Immature natural killer cell (primary cell): ENCODE results near the gene RRAGC. TPM values are rescaled to one million over a fixed set of nuclear protein-coding genes. Genes with fewer than 3 reads are reported as not detected.
"Not testable (repeated sequence)": the region's sequence is repeated elsewhere in the genome, so short reads cannot be mapped to it uniquely, and the experiment has no call there.

ENCODE experiments used
- DNase-seq, 3 donors: peaks; one replicate each; pipeline ENCODE4 v3.0.0; 2022; ENCODE audit warnings: mixed read lengths in 1 of 3
- H3K27ac Mint-ChIP-seq, 6 donors: one replicate each; pipeline ENCODE4 v1.8.0; 2020; ENCODE audit warnings: mixed read lengths in 6 of 6, mild to moderate bottlenecking in 5 of 6, inconsistent platforms in 4 of 6, moderate library complexity in 3 of 6
- H3K27me3 Mint-ChIP-seq, 3 donors: one replicate each; pipeline ENCODE4 v1.8.0; 2020 to 2021; ENCODE audit warnings: low read depth in 3 of 3, mild to moderate bottlenecking in 3 of 3, mixed read lengths in 3 of 3, moderate library complexity in 3 of 3, inconsistent platforms in 1 of 3
- H3K36me3 Mint-ChIP-seq, 3 donors: one replicate each; pipeline ENCODE4 v1.8.0; 2020; ENCODE audit warnings: mixed read lengths in 3 of 3, inconsistent platforms in 2 of 3, mild to moderate bottlenecking in 2 of 3
- H3K4me1 Mint-ChIP-seq, 2 donors: one replicate each; pipeline ENCODE4 v1.8.0; 2020; ENCODE audit warnings: inconsistent platforms in 2 of 2, mild to moderate bottlenecking in 2 of 2, mixed read lengths in 2 of 2, moderate library complexity in 1 of 2
- H3K4me3 Mint-ChIP-seq, 5 donors: one replicate each; pipeline ENCODE4 v1.8.0; 2020; ENCODE audit warnings: mild to moderate bottlenecking in 5 of 5, mixed read lengths in 5 of 5, inconsistent platforms in 3 of 5, moderate library complexity in 3 of 5
- H3K9me3 Mint-ChIP-seq, 6 donors: one replicate each; pipeline ENCODE4 v1.8.0; 2020; ENCODE audit warnings: mild to moderate bottlenecking in 6 of 6, mixed read lengths in 6 of 6, inconsistent platforms in 4 of 6, moderate library complexity in 3 of 6
- polyA plus RNA-seq, 3 donors: library from polyadenylated mRNA; unstranded; fragments of 300-500 nt; fragmentation: Illumina TruSeq; gene quantifications; one replicate each; pipeline ENCODE4 v1.2.3, GENCODE V29; 2021

RRAGC gene
- polyA plus RNA-seq, 3 donors from 2014 or later, result 6.3 to 10.3 (median 7.8) TPM

DNA sequence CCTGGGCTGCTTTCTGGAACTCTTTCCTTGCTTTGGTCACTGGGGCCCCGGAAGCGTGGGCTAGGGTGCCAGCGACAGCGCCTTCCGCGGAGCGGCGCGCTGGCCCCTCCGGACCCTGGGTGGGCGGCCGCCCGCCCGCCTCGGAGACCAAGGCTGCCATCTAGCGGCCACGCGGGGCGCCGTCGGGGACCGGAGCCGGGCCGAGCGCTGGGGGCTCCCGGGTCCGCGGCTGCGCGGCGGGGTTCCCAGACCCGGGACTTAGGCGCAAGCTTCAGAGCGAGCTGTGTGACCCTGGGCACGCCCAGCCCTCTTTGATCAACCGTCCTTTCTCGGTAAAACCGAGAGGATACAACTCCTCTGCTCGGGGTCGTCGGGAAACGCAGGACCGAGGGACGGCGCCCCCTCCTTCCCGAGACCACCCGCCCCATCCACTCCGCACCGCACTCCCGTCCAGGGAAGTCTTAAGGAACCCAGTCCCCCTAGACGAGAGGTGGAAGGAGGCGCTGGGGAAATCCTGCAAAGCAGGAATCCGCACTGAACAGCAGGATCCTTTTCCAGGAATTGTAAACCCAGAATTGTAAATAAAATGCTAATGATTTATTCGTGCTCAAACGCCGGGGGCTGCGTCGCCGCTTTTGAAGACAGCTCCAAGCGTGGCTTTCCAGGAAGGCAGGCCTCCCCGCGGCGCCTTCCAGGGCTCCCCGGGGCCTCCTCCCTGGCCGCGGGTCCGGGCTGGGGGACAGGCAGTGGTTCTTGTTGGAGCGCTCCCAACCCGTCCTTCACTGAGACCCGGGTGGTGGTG is 41.2 kb downstream of the RRAGC start:
- H3K27ac Mint-ChIP-seq, result no peak overlapping the region
- peaks cover 0 to 3% (median 0%) of the 10 kb centered on the region in 6 donors for H3K9me3 Mint-ChIP-seq
- DNase-seq, result peak; percentile 18 to 32 (median 19)
- H3K36me3 Mint-ChIP-seq, result peaks cover 0 to 3% (median 0%) of the 10 kb centered on the region in 3 donors
- peaks cover 0 to 10% of the 10 kb centered on the region in 2 donors for H3K4me1 Mint-ChIP-seq
- H3K27me3 Mint-ChIP-seq, result peaks cover 9 to 38% (median 19%) of the 10 kb centered on the region in 3 donors
- H3K4me3 Mint-ChIP-seq, result no peak overlapping the region

DNA sequence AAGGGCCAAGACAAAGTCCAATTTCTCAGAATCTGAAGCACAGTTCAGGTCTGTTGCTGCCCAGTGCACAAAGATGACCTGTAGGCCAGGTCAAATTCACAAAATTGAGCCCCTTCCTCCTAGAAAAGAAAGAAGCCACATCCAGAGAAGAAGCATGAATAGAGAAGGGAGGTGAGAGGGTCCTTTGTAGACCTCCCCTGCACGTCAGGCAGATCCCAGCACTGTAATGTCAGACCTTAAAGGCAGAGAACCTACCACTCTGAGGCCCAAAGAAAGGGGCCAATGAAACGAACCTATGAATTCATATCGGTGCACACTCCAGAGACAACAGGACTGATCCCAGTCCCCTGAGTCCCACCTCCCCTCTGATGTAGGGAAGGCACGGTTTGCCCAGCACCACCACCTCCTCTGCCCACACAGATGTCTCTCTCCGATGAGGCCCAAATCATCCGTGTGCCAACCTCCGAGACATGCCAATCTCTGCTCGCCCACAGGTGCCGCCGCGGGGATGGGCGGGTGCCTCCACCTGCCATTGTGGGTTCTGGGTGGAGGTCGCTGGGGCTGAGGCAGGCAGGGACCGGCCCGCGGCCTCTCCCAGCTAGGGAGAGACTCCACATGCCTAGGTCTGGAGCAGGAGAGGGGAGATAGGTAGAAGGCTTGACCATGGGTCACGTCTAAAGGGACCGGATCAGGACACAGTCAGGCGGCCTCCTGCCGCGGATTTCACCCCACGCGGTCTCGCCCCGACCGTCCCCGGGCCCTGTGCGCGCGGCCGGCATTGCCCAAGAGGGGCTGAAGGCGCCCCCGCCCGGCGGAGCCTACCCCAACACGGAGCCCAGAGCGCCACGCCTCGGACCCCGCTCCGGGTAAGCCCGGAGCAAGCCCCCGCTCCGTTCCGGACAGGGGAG is 42.1 kb downstream of the RRAGC start:
- H3K4me1 Mint-ChIP-seq, result peaks cover 0 to 10% of the 10 kb centered on the region in 2 donors
- peaks cover 9 to 40% (median 19%) of the 10 kb centered on the region in 3 donors for H3K27me3 Mint-ChIP-seq
- no peak for DNase-seq
- H3K9me3 Mint-ChIP-seq, result peaks cover 0 to 3% (median 0%) of the 10 kb centered on the region in 6 donors
- H3K27ac Mint-ChIP-seq, result no peak overlapping the region
- peak overlapping the region in 4 of 5 donors; percentile 25 to 45 (median 33) for H3K4me3 Mint-ChIP-seq
- H3K36me3 Mint-ChIP-seq, result peaks cover 0 to 3% (median 0%) of the 10 kb centered on the region in 3 donors

DNA sequence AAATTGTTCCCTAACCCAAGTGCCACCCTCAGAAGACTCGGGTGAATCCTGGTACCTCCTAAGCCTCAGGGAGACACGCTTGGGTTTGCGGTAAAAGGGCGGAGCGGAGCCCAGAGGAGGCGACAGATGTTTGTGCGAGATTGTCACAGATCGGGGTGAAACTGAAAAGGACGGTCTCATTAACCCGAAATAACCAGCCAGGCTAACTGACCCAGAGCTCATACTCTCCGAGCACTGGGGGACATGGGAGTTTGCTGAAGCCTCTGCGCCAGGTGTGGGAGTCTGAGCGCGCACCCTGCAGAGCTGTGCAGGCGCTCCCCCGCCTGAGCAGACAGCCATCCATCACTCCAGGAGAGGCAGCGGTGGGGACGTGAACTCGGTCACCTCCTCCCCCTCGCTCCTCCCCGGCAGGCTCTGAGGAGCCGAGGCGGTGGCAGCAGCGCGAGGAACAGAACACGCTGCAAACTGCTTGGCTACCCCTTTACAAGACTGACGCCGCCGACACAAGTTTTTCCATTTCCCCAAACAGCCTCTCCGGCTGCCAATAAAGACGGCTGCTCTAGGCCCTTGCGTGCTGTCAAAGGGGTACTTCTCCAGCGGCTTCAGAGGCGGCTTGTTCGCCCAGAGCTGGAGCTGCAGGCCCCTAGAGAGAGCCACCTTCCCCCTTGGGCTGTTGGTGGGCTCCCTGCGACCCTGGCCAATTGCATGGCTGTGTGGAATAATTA is 43.5 kb downstream of the RRAGC start:
- Mint-ChIP-seq H3K27ac (no peak overlapping the region), H3K27me3 (peaks cover 9 to 39% (median 18%) of the 10 kb centered on the region in 3 donors), H3K36me3 (peaks cover 0 to 3% (median 0%) of the 10 kb centered on the region in 3 donors), H3K9me3 (peaks cover 0 to 3% (median 0%) of the 10 kb centered on the region in 6 donors), H3K4me3 (peak overlapping the region in 2 of 5 donors; percentile 11 to 15), H3K4me1 (peaks cover 0 to 10% of the 10 kb centered on the region in 2 donors)
- no peak for DNase-seq

DNA sequence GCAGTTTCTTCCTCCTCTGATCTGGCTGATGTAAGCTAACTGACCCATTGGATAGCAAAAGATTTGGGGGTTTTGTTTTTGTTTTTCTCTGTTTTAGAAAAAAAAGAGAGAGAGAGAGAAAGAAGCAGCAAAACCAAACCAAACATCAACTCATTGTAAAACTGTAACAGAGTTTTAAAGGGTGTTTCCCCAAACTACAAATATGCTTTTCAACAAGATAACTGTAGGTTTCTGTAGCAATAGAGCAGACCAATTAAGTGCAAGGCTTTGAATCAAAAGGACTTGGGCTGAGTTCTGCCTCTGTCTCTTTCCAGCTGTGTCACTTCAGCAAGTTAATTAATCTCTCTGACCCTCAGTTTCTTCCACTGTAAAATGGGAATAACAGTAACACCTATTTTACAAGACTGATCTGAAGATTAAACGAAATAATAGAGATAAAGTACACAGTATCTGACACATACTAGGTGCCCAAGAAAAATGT is 44.5 kb downstream of the RRAGC start:
- no peak overlapping the region for H3K27ac Mint-ChIP-seq
- H3K4me1 Mint-ChIP-seq, result peaks cover 0 to 10% of the 10 kb centered on the region in 2 donors
- no peak for DNase-seq
- peaks cover 11 to 36% (median 20%) of the 10 kb centered on the region in 3 donors for H3K27me3 Mint-ChIP-seq
- no peak overlapping the region for H3K4me3 Mint-ChIP-seq
- peaks cover 0 to 3% (median 0%) of the 10 kb centered on the region in 3 donors for H3K36me3 Mint-ChIP-seq
- peaks cover 0 to 3% (median 0%) of the 10 kb centered on the region in 6 donors for H3K9me3 Mint-ChIP-seq

GRCh38 chr1:38814444-38814983 is 45.1 kb downstream of the RRAGC start:
- Mint-ChIP-seq H3K27ac (no peak overlapping the region), H3K4me3 (peak overlapping the region in 1 of 5 donors; percentile 7), H3K4me1 (peaks cover 0 to 10% of the 10 kb centered on the region in 2 donors), H3K36me3 (peaks cover 0 to 3% (median 0%) of the 10 kb centered on the region in 3 donors), H3K9me3 (peaks cover 0 to 3% (median 0%) of the 10 kb centered on the region in 6 donors), H3K27me3 (peaks cover 9 to 35% (median 18%) of the 10 kb centered on the region in 3 donors)
- DNase-seq, result no peak

DNA sequence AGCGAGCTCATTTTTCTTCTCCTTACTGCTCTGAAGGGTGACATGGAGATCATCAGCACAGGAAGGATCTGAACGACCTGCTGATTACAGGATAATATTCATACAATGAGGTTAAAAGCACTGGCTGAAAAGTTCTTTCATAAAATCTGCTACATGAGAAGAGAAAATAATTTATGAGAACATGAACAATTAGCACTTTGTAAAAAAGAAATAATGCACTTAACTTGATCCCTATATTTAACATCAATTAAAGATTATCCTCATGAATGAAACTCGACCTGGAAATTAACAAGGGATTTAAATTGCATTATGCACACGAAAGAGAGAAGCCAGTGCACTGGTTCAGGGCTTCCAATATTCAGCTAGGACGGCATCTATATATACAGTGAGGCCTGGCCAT is 46.6 kb downstream of the RRAGC start:
- no peak for DNase-seq
- peaks cover 0 to 3% (median 0%) of the 10 kb centered on the region in 6 donors for H3K9me3 Mint-ChIP-seq
- H3K27me3 Mint-ChIP-seq, result peaks cover 9 to 28% (median 18%) of the 10 kb centered on the region in 3 donors
- peaks cover 0 to 7% of the 10 kb centered on the region in 2 donors for H3K4me1 Mint-ChIP-seq
- H3K4me3 Mint-ChIP-seq, result no peak overlapping the region
- H3K27ac Mint-ChIP-seq, result no peak overlapping the region
- H3K36me3 Mint-ChIP-seq, result peaks cover 0 to 3% (median 0%) of the 10 kb centered on the region in 3 donors

DNA sequence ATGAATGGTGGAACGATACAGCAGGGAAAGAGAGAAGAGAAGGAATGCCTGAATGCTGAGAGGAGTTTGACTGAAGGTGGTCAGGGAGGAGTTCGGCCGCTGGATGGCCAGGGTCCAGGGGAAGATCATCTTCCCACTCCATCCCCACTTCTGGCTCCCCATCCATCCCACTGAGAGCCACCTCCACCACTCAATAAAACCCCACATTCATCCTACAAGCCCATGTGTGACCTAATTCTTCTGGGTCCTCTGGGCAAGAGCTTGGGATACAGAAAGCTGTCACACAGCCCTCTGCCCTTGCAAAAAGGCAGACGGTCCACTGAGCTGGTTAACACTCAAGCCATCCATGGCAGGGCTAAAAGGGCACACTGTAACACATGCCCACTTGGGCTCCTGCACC is 48.1 kb downstream of the RRAGC start:
- not testable (repeated sequence) for H3K4me1 Mint-ChIP-seq, H3K27ac Mint-ChIP-seq, DNase-seq, H3K9me3 Mint-ChIP-seq, H3K36me3 Mint-ChIP-seq, H3K4me3 Mint-ChIP-seq
- H3K27me3 Mint-ChIP-seq, result peaks cover 4 to 21% (median 15%) of the 10 kb centered on the region in 3 donors

DNA sequence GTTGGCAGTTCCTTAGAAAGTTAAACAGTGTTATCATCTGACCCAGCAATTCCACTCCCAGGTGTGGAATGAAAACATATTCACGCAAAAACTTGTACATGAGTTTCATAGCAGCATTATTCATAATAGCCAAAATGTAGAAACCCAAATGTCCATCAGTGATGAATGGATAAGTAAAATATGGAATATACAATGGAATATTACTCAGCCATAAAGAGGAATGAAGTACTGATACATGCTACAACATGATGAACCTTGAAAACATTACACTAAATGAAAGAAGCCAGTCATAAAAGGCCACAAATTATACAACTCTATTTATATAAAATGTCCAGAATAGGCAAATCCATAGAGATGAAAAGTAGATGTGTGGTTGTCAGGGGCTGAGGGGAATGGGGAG is 53.5 kb downstream of the RRAGC start:
- Mint-ChIP-seq H3K27ac (no peak overlapping the region), H3K27me3 (peaks cover 6 to 26% (median 19%) of the 10 kb centered on the region in 3 donors), H3K9me3 (no peaks in the 10 kb centered on the region), H3K4me3 (no peak overlapping the region), H3K4me1 (peaks cover 3 to 7% of the 10 kb centered on the region in 2 donors), H3K36me3 (no peaks in the 10 kb centered on the region)
- DNase-seq, result no peak

- H3K36me3 Mint-ChIP-seq, result no peaks in the 10 kb centered on the region
- peaks cover 4 to 20% (median 17%) of the 10 kb centered on the region in 3 donors for H3K27me3 Mint-ChIP-seq
- no peak overlapping the region for H3K27ac Mint-ChIP-seq
- no peak overlapping the region for H3K4me3 Mint-ChIP-seq
- DNase-seq, result no peak
- H3K9me3 Mint-ChIP-seq, result no peaks in the 10 kb centered on the region
- peaks cover 3 to 7% of the 10 kb centered on the region in 2 donors for H3K4me1 Mint-ChIP-seq
These were observed 54.5 kb downstream of the RRAGC start for GRCh38 chr1:38805036-38805435.

DNA sequence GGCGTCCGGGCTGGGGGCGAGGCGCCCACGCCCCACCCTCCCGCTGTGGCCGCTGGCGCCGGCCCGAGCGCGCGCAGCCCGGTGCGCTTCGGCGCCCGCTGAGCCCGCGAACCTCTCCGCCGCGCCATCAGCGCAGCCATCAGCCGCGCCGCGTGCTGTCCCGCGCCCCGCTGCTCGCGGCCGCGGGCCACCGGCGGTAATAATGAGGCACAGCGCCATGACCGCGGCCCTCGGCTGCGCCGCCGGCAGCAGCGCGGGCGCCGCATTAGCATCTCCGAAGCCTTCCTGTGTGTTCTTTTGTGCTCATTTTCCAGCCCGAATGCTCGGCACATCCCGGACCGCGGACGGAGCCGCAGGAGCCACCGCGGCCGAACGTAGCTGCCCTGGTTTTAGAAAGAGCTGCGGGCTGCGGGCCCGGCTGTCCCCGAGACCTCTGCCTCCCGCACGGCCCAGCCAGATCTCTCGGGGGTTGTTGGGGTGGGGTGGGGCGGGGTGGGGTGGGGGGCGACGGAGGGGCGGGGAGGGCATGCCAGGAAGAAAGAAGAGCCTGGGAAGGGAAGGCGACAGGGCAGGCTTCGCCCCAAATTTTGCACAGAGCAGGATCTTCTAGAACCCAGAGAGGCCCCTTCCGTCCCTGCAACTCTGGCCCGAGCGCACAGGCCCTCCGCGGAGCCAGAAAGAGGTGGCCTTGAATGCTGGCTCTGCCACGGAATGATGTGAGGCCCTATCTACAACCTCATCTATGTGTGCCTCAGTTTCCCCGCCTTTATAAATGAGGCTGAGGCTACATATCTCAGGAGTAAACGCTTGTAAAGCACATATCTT is 55.3 kb downstream of the RRAGC start:
- Mint-ChIP-seq H3K36me3 (no peaks in the 10 kb centered on the region), H3K27me3 (peaks cover 4 to 19% (median 14%) of the 10 kb centered on the region in 3 donors)

DNA sequence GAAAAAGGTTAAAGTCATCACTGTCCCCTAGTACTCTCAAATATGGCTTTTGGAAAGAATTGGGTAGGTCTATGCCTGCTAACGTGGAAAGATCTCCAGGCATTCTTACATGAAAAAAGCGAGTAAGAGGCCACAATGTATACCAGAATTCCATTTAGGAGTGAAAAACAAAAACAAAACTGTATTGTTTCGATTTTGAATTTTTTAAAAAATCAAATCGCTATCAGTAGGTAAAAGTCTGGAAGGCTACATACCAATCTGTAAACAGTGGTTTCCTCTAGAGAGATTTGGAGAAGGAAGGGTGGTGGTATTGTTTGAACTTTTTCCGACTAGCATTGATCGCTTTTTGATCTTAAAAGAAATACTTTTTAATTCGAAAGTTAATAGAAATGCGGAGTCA is 55.9 kb downstream of the RRAGC start:
- Mint-ChIP-seq H3K4me3 (peak overlapping the region in 3 of 5 donors; percentile 30 to 61 (median 57)), H3K27ac (no peak overlapping the region), H3K9me3 (peaks cover 0 to 2% (median 0%) of the 10 kb centered on the region in 6 donors)

More for the DNA sequence above, 55.3 kb downstream of the RRAGC start:
- Mint-ChIP-seq H3K9me3 (no peaks in the 10 kb centered on the region), H3K4me3 (peak overlapping the region in 2 of 5 donors; percentile 50 to 61), H3K27ac (no peak overlapping the region), H3K4me1 (peaks cover 3 to 7% of the 10 kb centered on the region in 2 donors)
- no peak for DNase-seq

More for the DNA sequence above, 55.9 kb downstream of the RRAGC start:
- Mint-ChIP-seq H3K4me1 (peaks cover 3 to 7% of the 10 kb centered on the region in 2 donors), H3K27me3 (peaks cover 4 to 19% (median 12%) of the 10 kb centered on the region in 3 donors), H3K36me3 (no peaks in the 10 kb centered on the region)
- no peak for DNase-seq
